WTC11 (cell line): ENCODE results near the gene GALNTL6. TPM values are rescaled to one million over a fixed set of nuclear protein-coding genes. Genes with fewer than 3 reads are reported as not detected.

Experiments used
- ATAC-seq: fragments of 200-7000 bp; cut with Tn5 transposase; 2 replicates; pipeline ENCODE4 v1.10.0; 2021; ENCODE audit warnings: mild to moderate bottlenecking, moderate library complexity
- CTCF ChIA-PET: fragments of 300-600 bp; sonication (Branson Sonifier 250); formaldehyde crosslinking; loops from one replicate; lab custom pipeline; 2021; ENCODE audit warnings: antibody characterized with exemption; lab: Charles Lee
- POLR2A ChIA-PET: fragments of 350-600 bp; sonication (Branson Sonifier 250); formaldehyde crosslinking; loops from one replicate; lab custom pipeline; 2021; ENCODE audit warnings: antibody characterized with exemption; lab: Charles Lee
- DNase-seq: peaks from one replicate; pipeline ENCODE4 v3.0.0; 2021; ENCODE audit warnings: low spot score
- H3K27ac Mint-ChIP-seq: 2 replicates; pipeline ENCODE4 v1.8.0; 2021; ENCODE audit warnings: mixed read lengths
- H3K27me3 Mint-ChIP-seq: 2 replicates; pipeline ENCODE4 v1.8.0; 2021; ENCODE audit warnings: low read depth, mild to moderate bottlenecking, moderate library complexity, mixed read lengths
- H3K36me3 Mint-ChIP-seq: 2 replicates; pipeline ENCODE4 v1.8.0; 2021; ENCODE audit warnings: mixed read lengths
- H3K4me1 Mint-ChIP-seq: 2 replicates; pipeline ENCODE4 v1.8.0; 2022; ENCODE audit warnings: mixed read lengths
- H3K4me3 Mint-ChIP-seq: 2 replicates; pipeline ENCODE4 v1.8.0; 2021; ENCODE audit warnings: mild to moderate bottlenecking, moderate library complexity, mixed read lengths
- H3K9me3 Mint-ChIP-seq: 2 replicates; pipeline ENCODE4 v1.8.0; 2021; ENCODE audit warnings: mixed read lengths
- CREM ChIP-seq: sonication (generic); formaldehyde crosslinking; IDR thresholded peaks from 2 replicates; pipeline ENCODE4 v1.8.1; 2022; ENCODE audit warnings: mild to moderate bottlenecking, missing genetic modification reagents, moderate library complexity
- E2F5 ChIP-seq: sonication (generic); formaldehyde crosslinking; IDR thresholded peaks from 2 replicates; pipeline ENCODE4 v1.8.1; 2022; ENCODE audit warnings: mild to moderate bottlenecking, moderate library complexity, missing genetic modification reagents
- EMX1 ChIP-seq: fragments of 250-450 bp; sonication (Bioruptor Pico); IDR thresholded peaks from 2 replicates; pipeline ENCODE4 v1.8.0; 2021; ENCODE audit warnings: mild to moderate bottlenecking
- ESRRA ChIP-seq: sonication (generic); formaldehyde crosslinking; IDR thresholded peaks from 2 replicates; pipeline ENCODE4 v1.8.1; 2022; ENCODE audit warnings: mild to moderate bottlenecking, missing genetic modification reagents, borderline replicate concordance
- ETV6 ChIP-seq: sonication (generic); formaldehyde crosslinking; IDR thresholded peaks from 2 replicates; pipeline ENCODE4 v1.8.1; 2022; ENCODE audit warnings: mild to moderate bottlenecking, missing genetic modification reagents
- FOXJ3 ChIP-seq: sonication (generic); formaldehyde crosslinking; IDR thresholded peaks from 2 replicates; pipeline ENCODE4 v1.9.0; 2021; ENCODE audit warnings: missing genetic modification reagents, mild to moderate bottlenecking, borderline replicate concordance
- FOXK1 ChIP-seq: sonication (generic); formaldehyde crosslinking; IDR thresholded peaks from 2 replicates; pipeline ENCODE4 v1.8.0; 2022; ENCODE audit warnings: mild to moderate bottlenecking, moderate library complexity, missing genetic modification reagents
- MXD4 ChIP-seq: fragments of 250-450 bp; sonication (Bioruptor Pico); IDR thresholded peaks from 2 replicates; pipeline ENCODE4 v1.8.0; 2021; ENCODE audit warnings: mild to moderate bottlenecking, moderate library complexity, borderline replicate concordance
- NFE2L1 ChIP-seq: sonication (generic); formaldehyde crosslinking; IDR thresholded peaks from 2 replicates; pipeline ENCODE4 v1.8.1; 2023; ENCODE audit warnings: missing genetic modification reagents
- NR1H2 ChIP-seq: sonication (generic); formaldehyde crosslinking; IDR thresholded peaks from 2 replicates; pipeline ENCODE4 v1.9.0; 2021; ENCODE audit warnings: mild to moderate bottlenecking, moderate library complexity, missing genetic modification reagents
- PRRX2 ChIP-seq: fragments of 250-450 bp; sonication (Bioruptor Pico); IDR thresholded peaks from 2 replicates; pipeline ENCODE4 v1.8.0; 2021; ENCODE audit warnings: mild to moderate bottlenecking
- RELA ChIP-seq: sonication (generic); formaldehyde crosslinking; IDR thresholded peaks from 2 replicates; pipeline ENCODE4 v1.8.1; 2022; ENCODE audit warnings: missing genetic modification reagents, mild to moderate bottlenecking, borderline replicate concordance
- SMAD4 ChIP-seq: sonication (generic); formaldehyde crosslinking; IDR thresholded peaks from 2 replicates; pipeline ENCODE4 v1.8.0; 2022; ENCODE audit warnings: mild to moderate bottlenecking, missing genetic modification reagents
- SOX15 ChIP-seq: fragments of 250-450 bp; sonication (Bioruptor Pico); IDR thresholded peaks from 2 replicates; pipeline ENCODE4 v1.9.0; 2021; ENCODE audit warnings: mild to moderate bottlenecking
- SP1 ChIP-seq: sonication (generic); formaldehyde crosslinking; conservative IDR thresholded peaks from 2 replicates; pipeline ENCODE4 v1.8.1; 2022; ENCODE audit warnings: missing genetic modification reagents
- TCF7 ChIP-seq: sonication (generic); formaldehyde crosslinking; IDR thresholded peaks from 2 replicates; pipeline ENCODE4 v1.8.0; 2022; ENCODE audit warnings: mild to moderate bottlenecking, low read depth, missing genetic modification reagents, moderate library complexity
- TEAD4 ChIP-seq: sonication (generic); formaldehyde crosslinking; IDR thresholded peaks from 2 replicates; pipeline ENCODE4 v1.8.0; 2022; ENCODE audit warnings: mild to moderate bottlenecking, missing genetic modification reagents
- ZBTB43 ChIP-seq: sonication (generic); formaldehyde crosslinking; IDR thresholded peaks from 2 replicates; pipeline ENCODE4 v1.8.1; 2023; ENCODE audit warnings: mild to moderate bottlenecking, missing genetic modification reagents
- ZMAT4 ChIP-seq: fragments of 250-450 bp; sonication (Bioruptor Pico); IDR thresholded peaks from 2 replicates; pipeline ENCODE4 v1.9.0; 2021; ENCODE audit warnings: mild to moderate bottlenecking
- ZNF232 ChIP-seq: sonication (generic); formaldehyde crosslinking; IDR thresholded peaks from 2 replicates; pipeline ENCODE4 v1.8.0; 2022; ENCODE audit warnings: mild to moderate bottlenecking, missing genetic modification reagents
- ZNF317 ChIP-seq: sonication (generic); formaldehyde crosslinking; IDR thresholded peaks from 2 replicates; pipeline ENCODE4 v1.8.1; 2023; ENCODE audit warnings: low read depth, mild to moderate bottlenecking, moderate library complexity, missing genetic modification reagents, borderline replicate concordance
- total RNA-seq: library from RNA; stranded (reverse); gene quantifications from 3 replicates; pipeline ENCODE4 v1.2.3, GENCODE V29; 2021
- TF ChIP-seq, protein P1 (sequence below): sonication (generic); formaldehyde crosslinking; IDR thresholded peaks from 2 replicates; pipeline ENCODE4 v1.8.0; 2023; ENCODE audit warnings: missing genetic modification reagents
- TF ChIP-seq, protein P2 (sequence below): fragments of 250-450 bp; sonication (Bioruptor Pico); IDR thresholded peaks from 2 replicates; pipeline ENCODE4 v1.9.0; 2021; ENCODE audit warnings: mild to moderate bottlenecking
- TF ChIP-seq, protein P3 (sequence below): sonication (generic); formaldehyde crosslinking; IDR thresholded peaks from 2 replicates; pipeline ENCODE4 v1.8.0; 2023; ENCODE audit warnings: mild to moderate bottlenecking, missing genetic modification reagents
- TF ChIP-seq, protein P4 (sequence below): sonication (generic); formaldehyde crosslinking; IDR thresholded peaks from 2 replicates; pipeline ENCODE4 v1.8.1; 2022; ENCODE audit warnings: mild to moderate bottlenecking, missing genetic modification reagents, moderate library complexity, borderline replicate concordance

The GALNTL6 gene
- total RNA-seq, 1 experiment from 2014 or later: 0.24 TPM

DNA sequence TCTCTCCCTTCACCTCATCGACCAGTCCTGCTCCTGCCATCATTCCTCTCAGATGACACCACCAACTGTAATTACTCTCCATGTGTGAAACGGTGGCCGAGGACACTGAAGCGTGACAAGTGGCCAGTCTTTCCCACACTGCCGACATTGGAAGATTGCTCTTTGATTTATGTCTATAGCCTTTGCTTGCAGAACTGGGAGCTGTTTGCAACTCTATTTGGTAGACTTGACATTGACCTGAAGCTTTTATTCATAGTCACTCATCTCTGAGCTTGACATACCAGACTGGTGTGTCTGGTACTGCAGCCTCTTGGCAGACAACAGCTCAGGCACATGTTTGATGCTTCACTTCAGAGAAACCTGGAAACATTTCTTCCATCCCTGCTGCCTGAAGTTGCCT, 1233.6 kb downstream of the GALNTL6 start:
- DNase-seq: no peak
- POLR2A ChIA-PET: no interaction called here
- Mint-ChIP-seq H3K9me3 (peaks cover 23% of the 10 kb centered on the region), H3K4me3 (no peak overlapping the region)
- no peak for ATAC-seq
- TF ChIP-seq TCF7 (no peak), SMAD4 (CRISPR knock-in tag) (no peak), SOX15 (CRISPR knock-in tag) (no peak), PRRX2 (CRISPR knock-in tag) (no peak), ZMAT4 (CRISPR knock-in tag) (no peak), CREM (CRISPR knock-in tag) (no peak), SP1 (CRISPR knock-in tag) (no peak), NR1H2 (CRISPR knock-in tag) (no peak), ETV6 (CRISPR knock-in tag) (no peak), ZNF232 (CRISPR knock-in tag) (no peak), FOXK1 (CRISPR knock-in tag) (no peak), FOXJ3 (CRISPR knock-in tag) (no peak), TEAD4 (no peak)
- TF ChIP-seq, protein P1, sequence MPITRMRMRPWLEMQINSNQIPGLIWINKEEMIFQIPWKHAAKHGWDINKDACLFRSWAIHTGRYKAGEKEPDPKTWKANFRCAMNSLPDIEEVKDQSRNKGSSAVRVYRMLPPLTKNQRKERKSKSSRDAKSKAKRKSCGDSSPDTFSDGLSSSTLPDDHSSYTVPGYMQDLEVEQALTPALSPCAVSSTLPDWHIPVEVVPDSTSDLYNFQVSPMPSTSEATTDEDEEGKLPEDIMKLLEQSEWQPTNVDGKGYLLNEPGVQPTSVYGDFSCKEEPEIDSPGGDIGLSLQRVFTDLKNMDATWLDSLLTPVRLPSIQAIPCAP: no peak
- TF ChIP-seq, protein P2, sequence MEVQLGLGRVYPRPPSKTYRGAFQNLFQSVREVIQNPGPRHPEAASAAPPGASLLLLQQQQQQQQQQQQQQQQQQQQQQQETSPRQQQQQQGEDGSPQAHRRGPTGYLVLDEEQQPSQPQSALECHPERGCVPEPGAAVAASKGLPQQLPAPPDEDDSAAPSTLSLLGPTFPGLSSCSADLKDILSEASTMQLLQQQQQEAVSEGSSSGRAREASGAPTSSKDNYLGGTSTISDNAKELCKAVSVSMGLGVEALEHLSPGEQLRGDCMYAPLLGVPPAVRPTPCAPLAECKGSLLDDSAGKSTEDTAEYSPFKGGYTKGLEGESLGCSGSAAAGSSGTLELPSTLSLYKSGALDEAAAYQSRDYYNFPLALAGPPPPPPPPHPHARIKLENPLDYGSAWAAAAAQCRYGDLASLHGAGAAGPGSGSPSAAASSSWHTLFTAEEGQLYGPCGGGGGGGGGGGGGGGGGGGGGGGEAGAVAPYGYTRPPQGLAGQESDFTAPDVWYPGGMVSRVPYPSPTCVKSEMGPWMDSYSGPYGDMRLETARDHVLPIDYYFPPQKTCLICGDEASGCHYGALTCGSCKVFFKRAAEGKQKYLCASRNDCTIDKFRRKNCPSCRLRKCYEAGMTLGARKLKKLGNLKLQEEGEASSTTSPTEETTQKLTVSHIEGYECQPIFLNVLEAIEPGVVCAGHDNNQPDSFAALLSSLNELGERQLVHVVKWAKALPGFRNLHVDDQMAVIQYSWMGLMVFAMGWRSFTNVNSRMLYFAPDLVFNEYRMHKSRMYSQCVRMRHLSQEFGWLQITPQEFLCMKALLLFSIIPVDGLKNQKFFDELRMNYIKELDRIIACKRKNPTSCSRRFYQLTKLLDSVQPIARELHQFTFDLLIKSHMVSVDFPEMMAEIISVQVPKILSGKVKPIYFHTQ (CRISPR knock-in tag): no peak
- TF ChIP-seq, all 79 proteins: peak for 0
- H3K4me1 Mint-ChIP-seq: peaks cover 39% of the 10 kb centered on the region
- CTCF ChIA-PET: interaction anchor here (1.1 to 1.4 kb wide), 2 partner anchors 14 to 255 kb away, joined by 3 read pairs; no protein-coding TSS in a partner anchor
- H3K36me3 Mint-ChIP-seq: peaks cover 2% of the 10 kb centered on the region
- H3K27ac Mint-ChIP-seq: no peak overlapping the region
- H3K27me3 Mint-ChIP-seq: no peaks in the 10 kb centered on the region

DNA sequence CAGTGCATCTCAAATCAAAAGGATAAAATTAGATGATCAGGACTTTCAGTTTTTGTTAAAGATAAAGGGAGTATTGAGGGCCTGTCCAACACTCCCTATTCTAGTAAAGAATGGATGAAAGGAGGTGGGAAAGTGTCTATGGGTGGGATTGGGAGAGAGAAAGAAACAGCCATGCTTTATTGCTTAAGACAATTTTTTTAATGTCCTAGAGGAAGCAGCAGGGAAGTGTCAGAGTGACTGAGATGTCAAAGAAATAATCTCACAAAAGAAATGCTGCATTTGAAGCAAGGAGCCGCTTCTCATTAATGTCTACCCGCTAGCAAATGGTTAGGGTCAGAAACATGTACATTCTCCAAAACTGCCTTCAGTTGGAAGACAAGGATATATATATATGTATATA, 1238.0 kb downstream of the GALNTL6 start:
- peaks cover 2% of the 10 kb centered on the region; the same call in 1 of the 2 replicates for H3K36me3 Mint-ChIP-seq
- ChIA-PET POLR2A (no interaction called here), CTCF (interaction anchor here (0.8 to 1.0 kb wide), 2 partner anchors 19 to 37 kb away, joined by 3 to 4 read pairs; no protein-coding TSS in a partner anchor)
- H3K27ac Mint-ChIP-seq: no peak overlapping the region
- H3K4me3 Mint-ChIP-seq: no peak overlapping the region
- ATAC-seq: no peak
- peaks cover 4% of the 10 kb centered on the region; the same call in 1 of the 2 replicates for H3K9me3 Mint-ChIP-seq
- peaks cover 40% of the 10 kb centered on the region for H3K4me1 Mint-ChIP-seq
- DNase-seq: no peak
- H3K27me3 Mint-ChIP-seq: no peaks in the 10 kb centered on the region
- TF ChIP-seq SMAD4 (CRISPR knock-in tag): no peak
- TF ChIP-seq, protein P3, sequence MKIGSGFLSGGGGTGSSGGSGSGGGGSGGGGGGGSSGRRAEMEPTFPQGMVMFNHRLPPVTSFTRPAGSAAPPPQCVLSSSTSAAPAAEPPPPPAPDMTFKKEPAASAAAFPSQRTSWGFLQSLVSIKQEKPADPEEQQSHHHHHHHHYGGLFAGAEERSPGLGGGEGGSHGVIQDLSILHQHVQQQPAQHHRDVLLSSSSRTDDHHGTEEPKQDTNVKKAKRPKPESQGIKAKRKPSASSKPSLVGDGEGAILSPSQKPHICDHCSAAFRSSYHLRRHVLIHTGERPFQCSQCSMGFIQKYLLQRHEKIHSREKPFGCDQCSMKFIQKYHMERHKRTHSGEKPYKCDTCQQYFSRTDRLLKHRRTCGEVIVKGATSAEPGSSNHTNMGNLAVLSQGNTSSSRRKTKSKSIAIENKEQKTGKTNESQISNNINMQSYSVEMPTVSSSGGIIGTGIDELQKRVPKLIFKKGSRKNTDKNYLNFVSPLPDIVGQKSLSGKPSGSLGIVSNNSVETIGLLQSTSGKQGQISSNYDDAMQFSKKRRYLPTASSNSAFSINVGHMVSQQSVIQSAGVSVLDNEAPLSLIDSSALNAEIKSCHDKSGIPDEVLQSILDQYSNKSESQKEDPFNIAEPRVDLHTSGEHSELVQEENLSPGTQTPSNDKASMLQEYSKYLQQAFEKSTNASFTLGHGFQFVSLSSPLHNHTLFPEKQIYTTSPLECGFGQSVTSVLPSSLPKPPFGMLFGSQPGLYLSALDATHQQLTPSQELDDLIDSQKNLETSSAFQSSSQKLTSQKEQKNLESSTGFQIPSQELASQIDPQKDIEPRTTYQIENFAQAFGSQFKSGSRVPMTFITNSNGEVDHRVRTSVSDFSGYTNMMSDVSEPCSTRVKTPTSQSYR: no peak
- TF ChIP-seq FOXK1 (CRISPR knock-in tag): no peak
- TF ChIP-seq ZBTB43 (CRISPR knock-in tag): no peak
- no peak for TF ChIP-seq E2F5 (CRISPR knock-in tag)
- TF ChIP-seq ESRRA (CRISPR knock-in tag): no peak
- TF ChIP-seq MXD4 (CRISPR knock-in tag): no peak
- no peak for TF ChIP-seq FOXJ3 (CRISPR knock-in tag)
- TF ChIP-seq EMX1: no peak
- TF ChIP-seq NFE2L1 (CRISPR knock-in tag): no peak
- no peak for TF ChIP-seq ZNF317 (CRISPR knock-in tag)
- TF ChIP-seq RELA: no peak
- TF ChIP-seq, protein P4, sequence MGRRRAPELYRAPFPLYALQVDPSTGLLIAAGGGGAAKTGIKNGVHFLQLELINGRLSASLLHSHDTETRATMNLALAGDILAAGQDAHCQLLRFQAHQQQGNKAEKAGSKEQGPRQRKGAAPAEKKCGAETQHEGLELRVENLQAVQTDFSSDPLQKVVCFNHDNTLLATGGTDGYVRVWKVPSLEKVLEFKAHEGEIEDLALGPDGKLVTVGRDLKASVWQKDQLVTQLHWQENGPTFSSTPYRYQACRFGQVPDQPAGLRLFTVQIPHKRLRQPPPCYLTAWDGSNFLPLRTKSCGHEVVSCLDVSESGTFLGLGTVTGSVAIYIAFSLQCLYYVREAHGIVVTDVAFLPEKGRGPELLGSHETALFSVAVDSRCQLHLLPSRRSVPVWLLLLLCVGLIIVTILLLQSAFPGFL (CRISPR knock-in tag): no peak
- no peak for TF ChIP-seq NR1H2 (CRISPR knock-in tag)
- TF ChIP-seq, protein P1: no peak
